ENCODE data around the gene PNMA6F. TPM values are rescaled to one million over a fixed set of nuclear protein-coding genes. Genes with fewer than 3 reads are reported as not detected.

The PNMA6F gene
- total RNA-seq, 2 donors from 2014 or later = 0.97 TPM; not detected in 1

- H3K36me3 ChIP-seq = no peaks in the 10 kb centered on the region
- no peak for DNase-seq (ENCODE audit: low spot score)
- no peaks in the 10 kb centered on the region for H3K4me1 ChIP-seq (replicated peaks)
- H3K27me3 ChIP-seq (replicated peaks; ENCODE audit: insufficient read depth) = no peaks in the 10 kb centered on the region
- TF ChIP-seq POLR2AphosphoS5 (IDR thresholded peaks at IDR 0.05) (no peak), POLR2A (IDR thresholded peaks at IDR 0.05) (no peak), CTCF (IDR thresholded peaks at IDR 0.05) (no peak)
- intact Hi-C loops (cut with DNase I) = no loop called here
- no peak overlapping the region for H3K4me3 ChIP-seq
- 76% methylated on average over 3 of the region's 3 CpGs for WGBS
- no peaks in the 10 kb centered on the region for H3K9me3 ChIP-seq
- no peak overlapping the region for H3K27ac ChIP-seq
These were observed 44.6 kb upstream of the PNMA6F start for GRCh38 chrX:153366119-153366518.

GRCh38 chrX:153365670-153366069 lies 44.1 kb upstream of the PNMA6F start:
- Histone ChIP-seq H3K36me3 (no peaks in the 10 kb centered on the region), H3K27ac (no peak overlapping the region), H3K27me3 (replicated peaks; ENCODE audit: insufficient read depth) (no peaks in the 10 kb centered on the region), H3K4me3 (no peak overlapping the region), H3K4me1 (replicated peaks) (no peaks in the 10 kb centered on the region), H3K9me3 (no peaks in the 10 kb centered on the region)
- intact Hi-C loops (cut with DNase I) = no loop called here
- TF ChIP-seq POLR2A (IDR thresholded peaks at IDR 0.05) = no peak
- TF ChIP-seq POLR2AphosphoS5 (IDR thresholded peaks at IDR 0.05) = no peak
- TF ChIP-seq CTCF (IDR thresholded peaks at IDR 0.05) = no peak
- no peak for DNase-seq (ENCODE audit: low spot score)
- 85% methylated on average over 4 of the region's 4 CpGs for WGBS

GRCh38 chrX:153361781-153362397 lies 40.3 kb upstream of the PNMA6F start:
- WGBS = 57% methylated on average over 2 of the region's 2 CpGs
- Histone ChIP-seq H3K4me3 (no peak overlapping the region), H3K9me3 (no peaks in the 10 kb centered on the region), H3K36me3 (no peaks in the 10 kb centered on the region), H3K4me1 (replicated peaks) (no peaks in the 10 kb centered on the region), H3K27ac (no peak overlapping the region), H3K27me3 (replicated peaks; ENCODE audit: insufficient read depth) (no peaks in the 10 kb centered on the region)
- intact Hi-C loops (cut with DNase I) = no loop called here
- TF ChIP-seq POLR2AphosphoS5 (IDR thresholded peaks at IDR 0.05) (no peak), CTCF (IDR thresholded peaks at IDR 0.05) (no peak), POLR2A (IDR thresholded peaks at IDR 0.05) (no peak)
- no peak for DNase-seq (ENCODE audit: low spot score)

- no peak overlapping the region for H3K27ac ChIP-seq
- H3K9me3 ChIP-seq = no peaks in the 10 kb centered on the region
- H3K27me3 ChIP-seq (replicated peaks; ENCODE audit: insufficient read depth) = no peaks in the 10 kb centered on the region
- DNase-seq (ENCODE audit: low spot score) = no peak
- TF ChIP-seq POLR2AphosphoS5 (IDR thresholded peaks at IDR 0.05) (no peak), POLR2A (IDR thresholded peaks at IDR 0.05) (no peak), CTCF (IDR thresholded peaks at IDR 0.05) (no peak)
- intact Hi-C loops (cut with DNase I) = no loop called here
- H3K36me3 ChIP-seq = no peaks in the 10 kb centered on the region
- 100% methylated on average over 1 of the region's 1 CpG for WGBS
- H3K4me1 ChIP-seq (replicated peaks) = no peaks in the 10 kb centered on the region
- no peak overlapping the region for H3K4me3 ChIP-seq
These were observed 36.3 kb upstream of the PNMA6F start for GRCh38 chrX:153357877-153358276.

- DNase-seq (ENCODE audit: low spot score) = no peak
These were observed 31.8 kb upstream of the PNMA6F start for GRCh38 chrX:153353416-153353815.

More at GRCh38 chrX:153353416-153353815, 31.8 kb upstream of the PNMA6F start:
- WGBS = 81% methylated on average over 3 of the region's 12 CpGs
- Histone ChIP-seq H3K9me3 (no peaks in the 10 kb centered on the region), H3K36me3 (no peaks in the 10 kb centered on the region), H3K27ac (no peak overlapping the region), H3K27me3 (replicated peaks; ENCODE audit: insufficient read depth) (no peaks in the 10 kb centered on the region), H3K4me3 (no peak overlapping the region), H3K4me1 (replicated peaks) (no peaks in the 10 kb centered on the region)
- intact Hi-C loops (cut with DNase I) = no loop called here
- TF ChIP-seq POLR2AphosphoS5 (IDR thresholded peaks at IDR 0.05) (no peak), CTCF (IDR thresholded peaks at IDR 0.05) (no peak), POLR2A (IDR thresholded peaks at IDR 0.05) (no peak)
